ENCODE measurements around the gene PDGFC.
"Not testable (repeated sequence)": the region's sequence is repeated elsewhere in the genome, so short reads cannot be mapped to it uniquely, and the experiment has no call there.

Gene PDGFC

GRCh38 chr4:156915221-156915620 is 56.4 kb downstream of the PDGFC start:
- DNase-seq (ENCODE audit: insufficient read length, low spot score) (no peak), FAIRE-seq (no peak)

- no peak for DNase-seq (ENCODE audit: insufficient read length, low spot score)
- no peak for FAIRE-seq
Measured at GRCh38 chr4:156913234-156913633, 58.4 kb downstream of the PDGFC start.

GRCh38 chr4:156909010-156909409 is 62.6 kb downstream of the PDGFC start:
- FAIRE-seq = no peak
- no peak for DNase-seq (ENCODE audit: insufficient read length, low spot score)

- FAIRE-seq = no peak
- DNase-seq (ENCODE audit: insufficient read length, low spot score) = no peak
Measured at GRCh38 chr4:156906325-156906724, 65.3 kb downstream of the PDGFC start.

GRCh38 chr4:156901871-156902270 is 69.7 kb downstream of the PDGFC start:
- DNase-seq (ENCODE audit: insufficient read length, low spot score) (no peak), FAIRE-seq (no peak)

- FAIRE-seq (no peak), DNase-seq (ENCODE audit: insufficient read length, low spot score) (no peak)
Measured at GRCh38 chr4:156898373-156899117, 73.1 kb downstream of the PDGFC start.

GRCh38 chr4:156896527-156896926 is 75.1 kb downstream of the PDGFC start:
- FAIRE-seq = no peak
- no peak for DNase-seq (ENCODE audit: insufficient read length, low spot score)

GRCh38 chr4:156894234-156894633 is 77.4 kb downstream of the PDGFC start:
- no peak for FAIRE-seq
- no peak for DNase-seq (ENCODE audit: insufficient read length, low spot score)

GRCh38 chr4:156892805-156893204 is 78.8 kb downstream of the PDGFC start:
- FAIRE-seq = no peak

GRCh38 chr4:156889616-156890594 is 81.7 kb downstream of the PDGFC start:
- no peak for FAIRE-seq
- no peak for DNase-seq (ENCODE audit: insufficient read length, low spot score)

More at GRCh38 chr4:156892805-156893204, 78.8 kb downstream of the PDGFC start:
- no peak for DNase-seq (ENCODE audit: insufficient read length, low spot score)

GRCh38 chr4:156888762-156889161 is 82.8 kb downstream of the PDGFC start:
- FAIRE-seq (no peak), DNase-seq (ENCODE audit: insufficient read length, low spot score) (no peak)

- FAIRE-seq = no peak
- no peak for DNase-seq (ENCODE audit: insufficient read length, low spot score)
Measured at GRCh38 chr4:156886481-156886880, 85.1 kb downstream of the PDGFC start.

- FAIRE-seq = no peak
- DNase-seq (ENCODE audit: insufficient read length, low spot score) = no peak
Measured at GRCh38 chr4:156885374-156885773, 86.2 kb downstream of the PDGFC start.

GRCh38 chr4:156884183-156884582 is 87.4 kb downstream of the PDGFC start:
- FAIRE-seq (no peak), DNase-seq (ENCODE audit: insufficient read length, low spot score) (no peak)

- FAIRE-seq (no peak), DNase-seq (ENCODE audit: insufficient read length, low spot score) (no peak)
Measured at GRCh38 chr4:156875704-156876103, 95.9 kb downstream of the PDGFC start.

GRCh38 chr4:156875055-156875454 is 96.5 kb downstream of the PDGFC start:
- FAIRE-seq (no peak), DNase-seq (ENCODE audit: insufficient read length, low spot score) (no peak)

GRCh38 chr4:156873799-156874198 is 97.8 kb downstream of the PDGFC start:
- no peak for FAIRE-seq
- DNase-seq (ENCODE audit: insufficient read length, low spot score) = no peak

- FAIRE-seq (no peak), DNase-seq (ENCODE audit: insufficient read length, low spot score) (no peak)
Measured at GRCh38 chr4:156870861-156871260, 100.7 kb downstream of the PDGFC start.

GRCh38 chr4:156870131-156870530 is 101.5 kb downstream of the PDGFC start:
- FAIRE-seq = no peak

GRCh38 chr4:156866088-156866487 is 105.5 kb downstream of the PDGFC start:
- FAIRE-seq; DNase-seq (ENCODE audit: insufficient read length, low spot score): not testable (repeated sequence)

More at GRCh38 chr4:156870131-156870530, 101.5 kb downstream of the PDGFC start:
- DNase-seq (ENCODE audit: insufficient read length, low spot score) = no peak

GRCh38 chr4:156865451-156865850 is 106.1 kb downstream of the PDGFC start:
- DNase-seq (ENCODE audit: insufficient read length, low spot score) = no peak
- no peak for FAIRE-seq

- FAIRE-seq (no peak), DNase-seq (ENCODE audit: insufficient read length, low spot score) (no peak)
Measured at GRCh38 chr4:156858071-156858470, 113.5 kb downstream of the PDGFC start.
